ENCODE results near the gene UBAC1.

Gene UBAC1

DNA sequence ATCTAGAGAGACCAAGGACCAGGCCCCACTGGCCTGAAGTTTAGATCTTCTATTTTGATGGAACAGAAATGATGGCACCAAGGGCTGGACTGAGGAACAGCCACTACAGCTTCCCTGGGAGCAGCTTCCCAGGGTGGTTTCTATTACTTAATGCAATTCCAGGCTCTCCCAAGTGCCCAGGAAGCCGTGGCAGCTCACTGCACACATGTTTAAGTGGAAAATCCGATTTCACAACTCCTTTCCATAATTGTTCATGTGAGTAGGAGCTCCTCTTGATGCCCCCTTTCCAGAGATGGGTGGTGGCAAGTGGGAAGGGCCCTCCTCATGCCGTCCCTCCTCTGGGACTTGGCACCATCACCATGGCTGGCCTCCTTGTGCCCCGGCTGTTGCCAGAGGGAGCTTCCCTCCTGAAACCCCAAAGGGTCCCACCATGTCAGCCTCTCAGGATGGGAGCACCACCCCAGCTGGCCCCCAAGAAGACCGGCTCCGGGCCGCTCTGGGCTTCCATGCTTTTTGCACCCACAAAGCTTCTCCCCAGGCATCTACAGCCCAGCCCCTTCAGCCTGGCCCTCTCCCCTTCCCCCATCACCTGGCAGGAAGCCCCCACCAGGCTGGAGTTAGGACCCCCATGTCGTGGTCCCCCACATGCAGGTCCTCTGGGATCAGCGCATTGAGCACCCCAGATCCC lies 9.1 kb upstream of the UBAC1 start:
- TF ChIP-seq TEAD4 (IDR thresholded peaks at IDR 0.05): no peak
- no peak for TF ChIP-seq NFIC (IDR thresholded peaks at IDR 0.05)
- no peak for TF ChIP-seq TCF12 (IDR thresholded peaks at IDR 0.05; ENCODE audit: low read depth)
- no peak for TF ChIP-seq FOXM1 (IDR thresholded peaks at IDR 0.05; ENCODE audit: borderline replicate concordance, low read depth)
- TF ChIP-seq TAF1 (IDR thresholded peaks at IDR 0.05; ENCODE audit: low read depth): no peak
- TF ChIP-seq CEBPB (IDR thresholded peaks at IDR 0.05): no peak
- TF ChIP-seq CREB1 (IDR thresholded peaks at IDR 0.05; ENCODE audit: low read depth): no peak
- TF ChIP-seq EP300 (IDR thresholded peaks at IDR 0.05; ENCODE audit: borderline replicate concordance): no peak
- TF ChIP-seq REST (IDR thresholded peaks at IDR 0.05; ENCODE audit: low read depth): no peak
- TF ChIP-seq, protein P1, sequence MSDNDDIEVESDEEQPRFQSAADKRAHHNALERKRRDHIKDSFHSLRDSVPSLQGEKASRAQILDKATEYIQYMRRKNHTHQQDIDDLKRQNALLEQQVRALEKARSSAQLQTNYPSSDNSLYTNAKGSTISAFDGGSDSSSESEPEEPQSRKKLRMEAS (IDR thresholded peaks at IDR 0.05): no peak
- TF ChIP-seq RAD21 (IDR thresholded peaks at IDR 0.05; ENCODE audit: low read depth): no peak
- TF ChIP-seq ZBTB7A (IDR thresholded peaks at IDR 0.05; ENCODE audit: low read depth): no peak
- no peak for TF ChIP-seq YY1 (IDR thresholded peaks at IDR 0.05; ENCODE audit: low read depth)

DNA sequence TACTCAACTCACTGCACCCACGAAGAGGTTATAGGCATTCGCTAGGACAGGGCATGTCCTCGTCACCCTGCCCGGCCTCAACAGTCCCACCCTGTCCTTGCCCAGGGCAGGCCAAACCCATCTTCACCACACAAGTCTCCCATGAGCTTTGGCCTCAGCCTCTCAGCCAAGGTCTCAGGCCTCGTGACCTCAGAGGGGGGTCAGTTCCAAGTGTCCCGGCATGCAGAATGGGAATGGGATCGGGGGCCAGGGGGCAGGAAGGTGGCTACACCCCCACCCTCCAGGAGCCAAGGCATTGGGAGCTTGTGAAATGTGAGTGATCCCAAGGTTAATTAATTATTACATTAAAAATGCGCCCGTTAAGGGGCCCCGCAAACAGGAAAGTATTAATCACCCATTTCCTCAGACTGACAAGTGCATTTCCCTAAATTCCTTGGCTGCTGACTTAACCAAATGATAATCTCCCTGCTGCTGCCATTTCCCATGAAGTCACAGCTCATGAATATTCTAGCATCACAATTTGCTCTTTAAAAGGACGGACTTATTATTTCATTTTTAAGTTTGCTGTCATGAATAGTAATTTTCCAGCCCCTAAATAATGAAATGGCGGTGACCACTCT lies 8.0 kb upstream of the UBAC1 start:
- no peak for TF ChIP-seq YY1 (IDR thresholded peaks at IDR 0.05; ENCODE audit: low read depth)
- TF ChIP-seq TAF1 (IDR thresholded peaks at IDR 0.05; ENCODE audit: low read depth): no peak
- no peak for TF ChIP-seq TCF12 (IDR thresholded peaks at IDR 0.05; ENCODE audit: low read depth)
- no peak for TF ChIP-seq EP300 (IDR thresholded peaks at IDR 0.05; ENCODE audit: borderline replicate concordance)
- TF ChIP-seq REST (IDR thresholded peaks at IDR 0.05; ENCODE audit: low read depth): no peak
- no peak for TF ChIP-seq NFIC (IDR thresholded peaks at IDR 0.05)
- TF ChIP-seq ZBTB7A (IDR thresholded peaks at IDR 0.05; ENCODE audit: low read depth): no peak
- TF ChIP-seq RAD21 (IDR thresholded peaks at IDR 0.05; ENCODE audit: low read depth): no peak
- no peak for TF ChIP-seq EGR1 (IDR thresholded peaks at IDR 0.05)
- no peak for TF ChIP-seq CEBPB (IDR thresholded peaks at IDR 0.05)
- TF ChIP-seq, protein P1 (IDR thresholded peaks at IDR 0.05): no peak
- TF ChIP-seq, protein P2, sequence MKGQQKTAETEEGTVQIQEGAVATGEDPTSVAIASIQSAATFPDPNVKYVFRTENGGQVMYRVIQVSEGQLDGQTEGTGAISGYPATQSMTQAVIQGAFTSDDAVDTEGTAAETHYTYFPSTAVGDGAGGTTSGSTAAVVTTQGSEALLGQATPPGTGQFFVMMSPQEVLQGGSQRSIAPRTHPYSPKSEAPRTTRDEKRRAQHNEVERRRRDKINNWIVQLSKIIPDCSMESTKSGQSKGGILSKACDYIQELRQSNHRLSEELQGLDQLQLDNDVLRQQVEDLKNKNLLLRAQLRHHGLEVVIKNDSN (IDR thresholded peaks at IDR 0.05): no peak
- TF ChIP-seq FOXM1 (IDR thresholded peaks at IDR 0.05; ENCODE audit: borderline replicate concordance, low read depth): no peak
- TF ChIP-seq CREB1 (IDR thresholded peaks at IDR 0.05; ENCODE audit: low read depth): no peak
- TF ChIP-seq TEAD4 (IDR thresholded peaks at IDR 0.05): no peak

GRCh38 chr9:135968601-135969000 lies 7.4 kb upstream of the UBAC1 start:
- TF ChIP-seq YY1 (IDR thresholded peaks at IDR 0.05; ENCODE audit: low read depth): no peak
- TF ChIP-seq FOXM1 (IDR thresholded peaks at IDR 0.05; ENCODE audit: borderline replicate concordance, low read depth): no peak
- no peak for TF ChIP-seq ZBTB7A (IDR thresholded peaks at IDR 0.05; ENCODE audit: low read depth)
- no peak for TF ChIP-seq TEAD4 (IDR thresholded peaks at IDR 0.05)
- TF ChIP-seq TCF12 (IDR thresholded peaks at IDR 0.05; ENCODE audit: low read depth): no peak
- TF ChIP-seq TAF1 (IDR thresholded peaks at IDR 0.05; ENCODE audit: low read depth): no peak
- no peak for TF ChIP-seq CEBPB (IDR thresholded peaks at IDR 0.05)
- no peak for TF ChIP-seq EGR1 (IDR thresholded peaks at IDR 0.05)
- TF ChIP-seq NFIC (IDR thresholded peaks at IDR 0.05): no peak

DNA sequence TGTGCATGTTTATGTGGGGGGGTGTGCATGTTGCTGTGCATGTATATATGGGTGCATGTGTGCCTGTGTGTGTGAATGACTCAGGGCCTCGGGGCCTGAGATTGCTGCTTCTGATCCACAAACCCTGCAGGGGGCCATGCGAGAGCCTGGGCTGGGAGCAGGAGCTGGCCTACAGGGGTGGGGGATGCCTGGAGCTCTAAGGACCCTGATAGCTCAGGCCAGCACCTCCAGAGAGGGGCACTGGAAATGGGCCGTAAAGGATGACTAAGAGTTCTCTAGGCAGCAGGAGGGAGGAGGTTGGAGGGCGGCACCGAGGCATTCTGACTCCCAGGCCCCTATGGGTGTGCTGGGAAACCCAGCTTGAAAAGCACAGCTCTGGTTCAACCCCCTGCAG lies 6.9 kb upstream of the UBAC1 start:
- TF ChIP-seq TEAD4 (IDR thresholded peaks at IDR 0.05) (no peak), TCF12 (IDR thresholded peaks at IDR 0.05; ENCODE audit: low read depth) (no peak), EGR1 (IDR thresholded peaks at IDR 0.05) (no peak), CREB1 (IDR thresholded peaks at IDR 0.05; ENCODE audit: low read depth) (no peak), RAD21 (IDR thresholded peaks at IDR 0.05; ENCODE audit: low read depth) (no peak), ZBTB7A (IDR thresholded peaks at IDR 0.05; ENCODE audit: low read depth) (no peak), REST (IDR thresholded peaks at IDR 0.05; ENCODE audit: low read depth) (no peak), CEBPB (IDR thresholded peaks at IDR 0.05) (no peak), EP300 (IDR thresholded peaks at IDR 0.05; ENCODE audit: borderline replicate concordance) (no peak), NFIC (IDR thresholded peaks at IDR 0.05) (no peak), YY1 (IDR thresholded peaks at IDR 0.05; ENCODE audit: low read depth) (no peak), TAF1 (IDR thresholded peaks at IDR 0.05; ENCODE audit: low read depth) (no peak)
- TF ChIP-seq, protein P2 (IDR thresholded peaks at IDR 0.05): no peak

All from Ishikawa (cell line).